Measurements from ENCODE around the gene ERC2. TPM values are rescaled to one million over a fixed set of nuclear protein-coding genes. Genes with fewer than 3 reads are reported as not detected.

Gene ERC2
- total RNA-seq, 1 donor from 2014 or later = 48.3 TPM

GRCh38 chr3:55583475-55583874, 884.8 kb downstream of the ERC2 start:
- H3K27me3 Mint-ChIP-seq (ENCODE audit: unreplicated experiment) = no peaks in the 10 kb centered on the region
- TF ChIP-seq CTCF (IDR thresholded peaks at IDR 0.05; ENCODE audit: partially characterized antibody, unreplicated experiment) = no peak
- no peaks in the 10 kb centered on the region for H3K36me3 Mint-ChIP-seq (ENCODE audit: unreplicated experiment)
- no peak overlapping the region for H3K27ac Mint-ChIP-seq (ENCODE audit: unreplicated experiment)
- H3K4me3 Mint-ChIP-seq (ENCODE audit: unreplicated experiment) = no peak overlapping the region
- no peak for DNase-seq
- H3K9me3 Mint-ChIP-seq (ENCODE audit: unreplicated experiment) = no peaks in the 10 kb centered on the region
- peaks cover 2% of the 10 kb centered on the region for H3K4me1 Mint-ChIP-seq (ENCODE audit: low read depth, unreplicated experiment)

GRCh38 chr3:55579496-55579895, 888.8 kb downstream of the ERC2 start:
- H3K27ac Mint-ChIP-seq (ENCODE audit: unreplicated experiment) = no peak overlapping the region
- H3K9me3 Mint-ChIP-seq (ENCODE audit: unreplicated experiment) = no peaks in the 10 kb centered on the region
- H3K4me1 Mint-ChIP-seq (ENCODE audit: low read depth, unreplicated experiment) = no peaks in the 10 kb centered on the region
- no peaks in the 10 kb centered on the region for H3K36me3 Mint-ChIP-seq (ENCODE audit: unreplicated experiment)
- DNase-seq = no peak
- no peak for TF ChIP-seq CTCF (IDR thresholded peaks at IDR 0.05; ENCODE audit: partially characterized antibody, unreplicated experiment)
- H3K27me3 Mint-ChIP-seq (ENCODE audit: unreplicated experiment) = peaks cover 3% of the 10 kb centered on the region
- H3K4me3 Mint-ChIP-seq (ENCODE audit: unreplicated experiment) = no peak overlapping the region

- Mint-ChIP-seq H3K27ac (ENCODE audit: unreplicated experiment) (no peak overlapping the region), H3K27me3 (ENCODE audit: unreplicated experiment) (peaks cover 3% of the 10 kb centered on the region), H3K9me3 (ENCODE audit: unreplicated experiment) (no peaks in the 10 kb centered on the region), H3K36me3 (ENCODE audit: unreplicated experiment) (no peaks in the 10 kb centered on the region), H3K4me3 (ENCODE audit: unreplicated experiment) (no peak overlapping the region), H3K4me1 (ENCODE audit: low read depth, unreplicated experiment) (no peaks in the 10 kb centered on the region)
- no peak for TF ChIP-seq CTCF (IDR thresholded peaks at IDR 0.05; ENCODE audit: partially characterized antibody, unreplicated experiment)
- DNase-seq = no peak
These were observed 891.5 kb downstream of the ERC2 start for GRCh38 chr3:55576621-55577388.

GRCh38 chr3:55574671-55575070, 893.6 kb downstream of the ERC2 start:
- no peak overlapping the region for H3K4me3 Mint-ChIP-seq (ENCODE audit: unreplicated experiment)
- H3K27me3 Mint-ChIP-seq (ENCODE audit: unreplicated experiment) = peaks cover 3% of the 10 kb centered on the region
- no peak for TF ChIP-seq CTCF (IDR thresholded peaks at IDR 0.05; ENCODE audit: partially characterized antibody, unreplicated experiment)
- no peaks in the 10 kb centered on the region for H3K36me3 Mint-ChIP-seq (ENCODE audit: unreplicated experiment)
- peaks cover 5% of the 10 kb centered on the region for H3K4me1 Mint-ChIP-seq (ENCODE audit: low read depth, unreplicated experiment)
- DNase-seq = no peak
- no peak overlapping the region for H3K27ac Mint-ChIP-seq (ENCODE audit: unreplicated experiment)
- H3K9me3 Mint-ChIP-seq (ENCODE audit: unreplicated experiment) = no peaks in the 10 kb centered on the region

GRCh38 chr3:55572816-55573215, 895.5 kb downstream of the ERC2 start:
- no peak for TF ChIP-seq CTCF (IDR thresholded peaks at IDR 0.05; ENCODE audit: partially characterized antibody, unreplicated experiment)
- Mint-ChIP-seq H3K9me3 (ENCODE audit: unreplicated experiment) (no peaks in the 10 kb centered on the region), H3K27me3 (ENCODE audit: unreplicated experiment) (peaks cover 5% of the 10 kb centered on the region), H3K4me3 (ENCODE audit: unreplicated experiment) (no peak overlapping the region), H3K27ac (ENCODE audit: unreplicated experiment) (no peak overlapping the region), H3K4me1 (ENCODE audit: low read depth, unreplicated experiment) (peaks cover 5% of the 10 kb centered on the region), H3K36me3 (ENCODE audit: unreplicated experiment) (peaks cover 7% of the 10 kb centered on the region)
- DNase-seq = no peak
